Ramos (cell line): Measurements from ENCODE around the gene MINDY3.
"Not testable (repeated sequence)": the region's sequence is repeated elsewhere in the genome, so short reads cannot be mapped to it uniquely, and the experiment has no call there.

Source experiments
- in situ Hi-C: fragments of 300-500 bp; cut with MboI; formaldehyde crosslinking; loops from one replicate; pipeline ENCODE4 v1.14.3; 2022; ENCODE audit warnings: low sequenced_read_pairs; ENCODE audit not compliant: unreplicated experiment

MINDY3 gene

DNA sequence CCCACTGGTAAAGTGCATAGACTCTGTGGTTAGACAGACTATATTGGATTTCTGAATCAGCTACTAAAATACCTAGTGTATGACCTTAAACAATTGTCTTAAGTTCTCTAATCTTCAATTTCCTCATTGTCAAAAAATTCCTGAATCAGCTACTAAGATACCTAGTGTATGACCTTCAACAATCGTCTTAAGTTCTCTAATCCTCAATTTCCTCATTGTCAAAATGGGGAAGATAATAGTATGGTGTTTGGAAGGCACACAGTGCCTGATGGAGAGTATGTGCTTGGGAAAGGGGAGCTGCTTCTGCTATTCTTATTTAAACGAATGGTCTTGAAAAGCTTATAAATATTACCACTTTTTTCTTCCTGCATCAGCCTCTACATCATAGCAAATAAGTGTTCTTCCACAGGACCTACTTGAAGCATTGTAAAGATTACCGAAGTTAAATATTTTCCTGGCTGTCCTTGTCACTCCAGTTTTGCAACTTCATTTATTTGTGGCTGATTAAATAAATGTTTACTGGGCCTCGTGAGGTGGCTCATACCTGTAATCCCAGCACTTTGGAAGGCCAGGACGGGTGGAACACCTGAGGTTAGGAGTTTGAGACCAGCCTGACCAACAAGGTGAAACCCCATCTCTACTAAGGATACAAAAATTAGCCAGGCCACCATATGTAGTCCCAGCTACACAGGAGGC, 76.2 kb downstream of the MINDY3 start:
- in situ Hi-C loops = no loop called here

DNA sequence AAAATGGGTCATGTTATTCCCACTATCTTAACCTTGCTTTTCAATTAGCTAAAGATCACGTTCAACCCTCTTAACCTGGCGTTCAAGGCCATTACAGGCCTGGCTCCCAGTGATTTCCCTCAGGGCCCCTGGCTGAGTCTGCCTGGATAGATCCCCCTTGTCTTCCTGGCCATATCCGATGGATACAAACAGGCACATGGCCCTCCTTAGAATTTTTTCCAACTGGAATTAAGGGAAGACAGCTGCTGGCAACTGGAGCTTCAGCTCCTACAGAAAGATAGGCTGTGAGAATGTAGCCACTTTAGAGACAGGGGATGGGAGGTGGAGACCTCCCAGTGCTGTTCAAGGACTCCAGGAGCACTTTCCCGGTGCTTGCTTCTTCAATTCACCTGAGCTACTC, 77.5 kb downstream of the MINDY3 start:
- in situ Hi-C loops = no loop called here

DNA sequence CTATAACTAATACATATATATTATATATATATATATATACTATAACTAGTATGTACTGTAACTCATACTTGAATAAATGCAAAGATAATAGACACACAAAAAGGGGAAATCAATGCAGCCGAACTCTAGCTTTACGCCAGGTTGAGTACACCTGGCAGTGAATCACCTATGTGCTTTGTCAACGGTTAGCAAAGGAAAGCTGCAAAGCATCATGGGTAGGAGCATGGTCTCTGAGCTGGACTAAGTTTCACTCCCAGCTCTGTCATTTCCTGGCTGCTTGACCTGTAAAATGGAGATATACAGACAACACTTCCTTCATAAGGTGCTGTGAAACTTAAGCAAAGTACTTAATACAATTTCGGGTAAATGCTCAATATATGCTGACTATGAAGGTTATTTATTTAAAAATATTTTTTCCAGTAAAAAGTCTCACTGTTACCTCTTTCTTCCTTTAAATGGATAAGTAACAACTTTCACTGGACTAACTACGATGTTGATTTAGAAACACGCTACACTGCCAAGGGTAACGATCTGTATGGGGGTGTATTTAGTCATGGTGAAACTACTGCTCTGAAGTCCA, 78.8 kb downstream of the MINDY3 start:
- in situ Hi-C loops = no loop called here

DNA sequence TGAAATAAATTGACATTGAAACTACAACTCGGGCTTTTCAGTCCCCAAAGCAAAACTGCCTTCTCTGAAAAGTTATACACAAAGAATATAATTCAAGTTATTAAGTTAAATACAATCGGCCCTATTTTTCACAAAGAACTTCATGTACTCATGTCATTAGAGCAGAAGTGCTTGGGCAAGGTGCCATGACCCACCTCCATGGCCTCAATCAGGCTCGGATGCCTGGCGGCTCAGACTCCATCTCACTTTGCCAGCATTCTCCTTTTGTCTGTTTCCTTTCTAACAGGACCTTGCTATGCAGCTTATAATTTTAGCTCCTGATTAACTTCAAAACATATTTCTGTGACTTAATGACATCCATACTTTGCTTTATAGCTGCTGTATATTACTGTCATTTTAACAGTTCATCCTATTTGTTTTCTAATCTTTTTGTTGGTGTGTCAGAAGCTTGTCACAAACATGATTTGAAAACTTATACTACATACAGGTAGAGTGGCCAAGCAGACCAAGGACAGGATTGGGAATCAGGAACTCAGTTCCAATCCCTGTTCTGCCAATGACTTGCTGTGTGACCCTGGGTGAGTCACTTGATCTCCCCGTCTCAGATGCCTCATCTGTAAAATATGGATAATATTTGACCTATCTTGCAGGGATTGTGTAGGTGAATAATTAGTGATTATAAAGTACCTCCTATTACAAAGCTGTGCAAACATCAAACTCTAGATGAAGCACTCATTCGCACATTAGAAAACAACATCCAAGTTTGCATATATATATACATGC, 79.8 kb downstream of the MINDY3 start:
- in situ Hi-C loops = no loop called here

DNA sequence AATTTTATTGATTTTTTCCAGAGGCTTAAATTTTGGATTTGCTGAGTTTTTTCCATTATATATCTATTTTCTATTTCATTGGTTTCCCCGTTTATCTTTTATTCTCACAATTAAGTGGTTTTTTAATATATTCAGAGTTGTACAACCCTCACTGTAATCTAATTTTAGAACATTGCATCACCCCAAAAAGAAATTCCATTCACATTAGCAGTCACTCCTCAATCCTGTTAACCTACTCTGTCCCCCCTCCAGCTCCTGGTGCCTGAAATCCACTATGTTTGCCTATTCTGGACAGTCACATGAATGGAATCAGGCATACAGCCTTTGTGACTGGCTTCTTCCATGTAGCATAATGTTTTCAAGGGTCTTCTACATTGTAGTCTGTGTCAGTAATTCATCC, 84.8 kb downstream of the MINDY3 start:
- in situ Hi-C loops = no loop called here

DNA sequence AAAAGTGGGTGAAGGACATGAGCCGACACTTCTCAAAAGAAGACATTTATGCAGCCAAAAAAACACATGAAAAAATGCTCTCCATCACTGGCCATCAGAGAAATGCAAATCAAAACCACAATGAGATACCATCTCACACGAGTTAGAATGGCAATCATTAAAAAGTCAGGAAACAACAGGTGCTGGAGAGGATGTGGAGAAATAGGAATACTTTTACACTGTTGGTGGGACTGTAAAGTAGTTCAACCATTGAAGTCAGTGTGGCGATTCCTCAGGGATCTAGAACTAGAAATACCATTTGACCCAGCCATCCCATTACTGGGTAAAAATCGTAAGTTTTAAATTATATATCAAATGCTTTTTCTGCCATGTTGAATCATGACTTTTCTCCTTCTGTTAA, 85.8 kb downstream of the MINDY3 start:
- in situ Hi-C loops = not testable (repeated sequence)

DNA sequence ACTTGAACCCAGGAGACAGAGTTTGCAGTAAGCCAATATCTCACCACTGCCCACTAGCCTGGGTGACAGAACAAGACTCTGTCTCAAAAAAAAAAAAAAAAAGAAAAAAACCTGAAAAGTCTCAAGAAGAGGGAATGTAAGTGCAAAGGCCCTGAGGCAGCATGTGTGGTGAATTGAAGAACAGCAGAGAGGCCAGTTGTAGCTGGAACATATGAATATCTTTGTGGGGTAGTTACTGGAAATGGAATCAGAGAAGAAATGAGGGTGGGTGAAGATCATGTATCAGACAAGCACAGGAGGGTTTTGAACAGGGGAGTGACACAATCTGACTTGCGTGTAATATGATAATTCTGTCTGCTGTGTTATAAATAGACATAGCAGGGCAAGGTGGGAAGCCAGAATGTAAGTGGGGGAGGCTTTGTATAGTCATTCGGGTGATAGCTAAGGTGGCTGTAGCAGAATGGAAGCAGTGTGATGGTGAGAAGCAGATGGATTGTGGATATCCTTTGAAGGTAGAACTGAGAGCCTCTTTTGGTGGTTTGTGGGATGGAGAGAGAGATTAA, 95.3 kb downstream of the MINDY3 start:
- in situ Hi-C loops = no loop called here

DNA sequence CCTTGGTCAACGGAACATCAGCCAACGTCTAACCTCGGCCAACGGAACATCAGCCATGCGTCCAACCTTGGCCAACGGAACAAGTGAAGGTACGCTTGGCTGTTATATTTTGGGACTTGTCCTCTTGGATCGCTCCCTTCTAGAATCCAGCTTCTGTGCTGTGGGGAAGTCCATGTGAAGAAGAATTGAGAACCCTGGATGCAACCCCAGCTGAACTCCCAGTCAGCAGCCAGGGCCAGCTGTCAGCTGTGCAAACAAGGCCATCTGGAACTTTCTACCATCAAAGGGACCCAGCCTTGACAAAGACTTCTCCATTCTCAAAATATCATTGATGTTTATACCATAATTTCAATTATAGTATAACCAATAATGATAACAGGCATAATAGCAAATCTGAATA, 97.3 kb downstream of the MINDY3 start:
- in situ Hi-C loops = no loop called here

DNA sequence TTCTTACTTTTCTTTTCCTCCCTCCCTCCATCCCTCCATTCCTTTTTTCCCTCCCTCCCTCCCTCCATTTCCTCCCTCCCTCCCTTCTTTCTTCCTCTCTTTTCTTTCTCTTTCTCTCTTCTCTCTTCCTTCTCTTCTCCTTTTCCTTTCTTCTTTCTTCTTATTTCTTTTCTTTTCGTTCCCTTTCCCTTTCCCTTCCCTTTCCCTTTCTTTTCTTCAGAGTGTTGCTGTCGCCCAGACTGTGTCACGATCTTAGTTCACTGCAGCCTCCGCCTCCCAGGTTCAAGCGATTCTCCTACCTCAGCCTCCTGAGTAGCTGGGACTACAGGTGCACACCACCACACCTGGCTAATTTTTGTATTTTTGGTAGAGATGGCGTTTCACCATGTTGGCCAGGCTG, 98.1 kb downstream of the MINDY3 start:
- in situ Hi-C loops = not testable (repeated sequence)

DNA sequence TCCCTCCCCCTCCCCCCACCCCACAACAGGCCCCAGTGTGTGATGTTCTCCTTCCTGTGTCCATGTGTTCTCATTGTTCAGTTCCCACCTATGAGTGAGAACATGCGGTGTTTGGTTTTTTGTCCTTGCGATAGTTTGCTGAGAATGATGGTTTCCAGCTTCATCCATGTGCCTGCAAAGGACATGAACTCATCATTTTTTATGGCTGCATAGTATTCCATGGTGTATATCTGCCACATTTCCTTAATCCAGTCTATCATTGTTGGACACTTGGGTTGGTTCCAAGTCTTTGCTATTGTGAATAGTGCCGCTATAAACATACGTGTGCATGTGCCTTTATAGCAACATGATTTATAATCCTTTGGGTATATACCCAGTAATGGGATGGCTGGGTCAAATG, 99.1 kb downstream of the MINDY3 start:
- in situ Hi-C loops = not testable (repeated sequence)

DNA sequence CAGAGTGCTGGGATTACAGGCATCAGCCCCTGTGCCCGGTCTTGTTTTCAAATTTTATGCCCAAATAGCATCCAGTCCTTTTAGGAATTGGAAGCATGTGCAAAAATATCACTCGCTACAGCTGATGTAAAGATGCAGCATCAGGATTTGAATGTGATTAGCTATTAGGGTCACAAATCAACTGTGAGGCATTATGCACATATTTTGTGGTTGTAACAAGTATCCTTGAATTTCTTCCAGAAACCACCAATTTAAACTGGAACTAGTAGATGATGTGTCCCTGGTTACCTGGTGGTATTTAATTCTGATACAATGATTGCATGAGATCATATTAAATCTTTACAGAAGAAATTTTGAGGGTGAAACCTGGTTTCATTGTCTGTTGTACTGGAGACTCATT, 99.6 kb downstream of the MINDY3 start:
- in situ Hi-C loops = no loop called here

DNA sequence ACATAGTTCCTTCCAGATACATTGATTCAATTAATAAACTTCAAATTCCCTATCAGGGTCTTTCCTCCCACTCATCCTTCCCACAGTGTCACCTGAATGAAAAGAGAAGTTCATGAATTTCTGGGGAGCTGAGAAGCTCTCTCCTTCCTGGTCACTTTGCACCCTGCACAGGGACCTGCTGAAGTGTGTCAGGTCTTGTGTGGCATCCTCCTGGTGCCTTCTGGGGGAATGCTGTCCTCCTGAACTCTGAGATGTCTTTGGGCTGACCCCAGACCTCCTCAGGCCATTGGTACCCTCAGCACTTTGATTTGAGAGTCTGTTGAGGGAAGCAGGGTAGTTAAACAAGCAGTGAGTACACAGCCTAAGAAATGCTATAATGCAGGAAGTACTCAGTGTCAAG, 101.0 kb downstream of the MINDY3 start:
- in situ Hi-C loops = no loop called here

DNA sequence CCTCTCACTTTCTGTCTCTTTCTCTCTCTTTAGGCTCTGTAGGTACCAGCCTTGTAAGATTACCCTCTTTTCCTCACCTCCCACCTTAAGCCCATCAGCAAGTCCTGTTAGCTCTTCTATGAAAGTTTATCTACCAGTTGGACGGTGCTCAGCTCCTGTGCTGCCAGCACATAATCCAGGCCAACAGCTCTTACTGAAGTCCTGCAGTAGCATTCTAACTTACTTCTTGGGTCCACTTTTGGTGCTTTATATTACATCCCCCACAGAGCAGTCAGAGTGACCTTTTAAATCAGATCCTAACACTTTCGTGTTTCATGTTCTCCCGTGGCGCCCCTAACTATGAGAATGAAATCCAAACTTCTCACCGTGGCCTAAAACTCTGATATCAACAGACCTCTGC, 101.7 kb downstream of the MINDY3 start:
- in situ Hi-C loops = no loop called here

DNA sequence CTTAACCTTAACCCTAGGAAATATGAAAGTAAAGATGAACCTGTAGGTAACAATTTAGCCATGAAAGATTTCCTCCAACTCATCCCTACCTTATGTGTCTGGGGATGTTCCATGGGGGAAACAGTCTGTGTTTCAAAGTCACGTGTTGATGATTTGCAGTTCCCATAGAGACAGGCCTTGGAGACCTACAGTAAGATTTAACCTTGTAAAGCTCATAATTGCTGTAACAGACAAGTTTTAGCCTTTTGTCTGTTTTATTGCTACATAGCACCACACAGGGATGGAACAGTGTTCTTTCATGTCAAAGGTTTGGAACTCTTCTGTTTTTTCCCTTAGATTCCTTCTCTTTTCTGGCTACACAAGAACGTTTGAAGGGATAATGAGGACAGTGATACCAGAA, 105.4 kb downstream of the MINDY3 start:
- in situ Hi-C loops = no loop called here

DNA sequence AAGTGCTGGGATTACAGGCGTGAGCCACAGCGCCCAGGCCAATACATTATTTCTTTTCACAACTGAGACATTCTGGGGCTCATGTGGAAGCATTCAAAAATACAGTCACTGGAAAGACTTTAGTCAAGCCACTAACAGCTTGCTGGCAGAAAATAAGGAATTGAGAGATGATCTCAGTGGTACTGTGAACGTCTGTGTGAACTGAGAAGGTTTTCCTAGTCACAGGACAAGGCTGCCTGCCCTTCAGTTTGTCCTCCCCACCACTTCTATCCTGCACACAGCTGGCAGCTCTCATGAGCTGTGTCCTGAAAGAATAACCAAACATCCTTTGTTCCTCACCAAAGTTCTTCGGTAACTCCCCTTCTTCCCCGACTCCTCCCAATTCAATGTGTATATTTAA, 109.3 kb downstream of the MINDY3 start:
- in situ Hi-C loops = no loop called here

DNA sequence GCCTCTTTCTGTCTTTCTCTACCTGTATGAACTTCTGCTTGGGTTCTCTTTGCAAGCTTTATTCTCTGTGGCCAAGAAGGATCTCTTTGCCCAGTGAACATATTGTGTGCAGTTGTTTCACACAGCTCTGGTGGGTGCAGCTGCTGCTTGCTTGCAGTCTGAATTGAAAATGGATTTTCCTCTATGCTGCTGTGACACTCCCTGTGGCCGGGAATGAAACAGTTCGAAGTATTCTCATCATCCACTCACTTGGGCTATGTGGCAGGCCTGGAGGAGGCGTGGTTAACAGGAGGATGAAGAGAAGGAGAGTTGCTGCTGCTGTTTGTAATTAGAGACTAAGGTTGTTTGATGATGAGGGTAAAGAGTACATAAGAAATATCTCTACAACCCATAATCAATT, 112.2 kb downstream of the MINDY3 start:
- in situ Hi-C loops = no loop called here

DNA sequence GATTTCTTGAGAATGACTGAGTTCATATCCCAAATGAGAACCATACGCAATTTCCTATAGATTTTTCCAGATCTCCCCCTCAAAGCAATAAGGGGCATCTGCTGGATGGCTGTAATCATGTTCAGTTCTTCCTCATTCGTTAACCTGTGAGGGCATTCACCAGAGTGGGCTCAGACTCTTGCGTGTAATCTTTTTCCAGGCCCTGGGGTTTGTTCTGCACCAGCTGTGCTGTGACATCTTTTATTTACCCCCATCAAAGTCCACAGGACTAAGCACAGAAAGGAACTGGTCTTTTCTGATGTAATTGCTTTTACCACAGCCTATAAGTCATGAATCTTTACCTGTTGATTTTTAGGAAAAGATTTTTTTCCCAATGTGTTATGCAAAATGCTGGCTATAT, 112.7 kb downstream of the MINDY3 start:
- in situ Hi-C loops = no loop called here

DNA sequence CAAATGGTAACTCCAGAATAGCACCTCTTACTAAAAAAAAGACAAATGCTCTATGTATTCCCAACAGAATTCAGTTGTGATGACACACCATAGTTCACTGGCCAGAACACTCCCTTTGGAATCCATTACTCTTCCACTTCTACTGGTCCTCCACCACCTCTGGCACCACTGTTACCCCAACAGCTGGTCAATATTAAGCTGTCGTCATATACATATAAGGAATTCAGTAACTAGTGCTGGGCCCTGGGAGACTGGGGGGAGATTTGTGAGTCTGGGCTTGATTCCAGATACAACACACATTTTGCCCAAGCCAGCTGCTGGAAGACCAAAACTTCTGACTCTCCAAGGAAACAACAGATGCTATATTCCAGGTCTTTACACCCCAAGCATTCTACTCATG, 114.6 kb downstream of the MINDY3 start:
- in situ Hi-C loops = no loop called here

DNA sequence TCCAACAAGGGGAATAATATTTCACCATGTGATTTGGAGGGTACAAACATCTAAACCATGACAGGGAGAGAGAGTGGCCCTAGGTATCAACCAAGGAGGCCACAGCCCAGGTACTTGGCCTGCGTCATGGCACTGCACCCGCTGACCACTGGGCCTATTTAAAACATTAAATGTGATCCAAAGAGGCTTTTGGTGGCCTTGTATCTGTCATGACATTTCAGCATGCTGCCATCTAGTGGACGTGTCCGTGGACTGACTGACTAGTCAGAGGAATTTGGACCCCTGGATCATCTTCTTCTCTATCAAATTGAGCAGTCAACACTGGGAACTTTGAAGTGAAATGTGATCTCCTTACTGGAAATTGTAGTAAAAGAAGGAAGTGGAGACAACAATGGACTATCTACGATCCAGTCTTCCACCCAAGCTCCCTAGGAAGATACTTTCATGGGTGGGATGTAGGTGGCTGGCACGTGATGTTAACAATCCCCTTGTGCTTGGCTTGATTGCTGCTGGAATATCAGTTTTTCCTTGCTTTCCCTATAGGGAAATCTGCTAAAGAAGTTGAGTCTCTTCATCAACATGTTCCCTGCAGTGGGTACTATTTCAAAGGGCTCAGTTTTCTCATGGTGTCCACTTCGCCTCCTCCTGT, 116.0 kb downstream of the MINDY3 start:
- in situ Hi-C loops = no loop called here

DNA sequence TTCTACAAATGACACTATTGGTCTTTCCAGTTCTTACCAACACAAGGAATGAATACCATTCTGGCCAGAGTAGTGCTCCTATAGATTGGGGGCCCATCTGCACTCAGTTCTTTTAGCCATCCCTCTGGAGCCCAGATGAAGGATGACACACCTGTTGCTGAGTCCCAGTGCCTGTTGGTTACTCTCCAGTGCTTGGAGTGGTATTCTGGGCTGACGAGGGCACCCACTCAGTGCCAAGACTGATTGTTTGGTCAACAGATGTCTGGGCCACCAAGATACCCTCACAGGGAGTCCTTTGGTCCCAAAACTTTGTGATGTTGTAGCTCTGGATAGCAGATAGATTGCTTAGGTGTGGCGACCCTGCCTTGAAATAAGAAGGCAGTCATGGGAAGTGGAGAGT, 116.9 kb downstream of the MINDY3 start:
- in situ Hi-C loops = no loop called here

DNA sequence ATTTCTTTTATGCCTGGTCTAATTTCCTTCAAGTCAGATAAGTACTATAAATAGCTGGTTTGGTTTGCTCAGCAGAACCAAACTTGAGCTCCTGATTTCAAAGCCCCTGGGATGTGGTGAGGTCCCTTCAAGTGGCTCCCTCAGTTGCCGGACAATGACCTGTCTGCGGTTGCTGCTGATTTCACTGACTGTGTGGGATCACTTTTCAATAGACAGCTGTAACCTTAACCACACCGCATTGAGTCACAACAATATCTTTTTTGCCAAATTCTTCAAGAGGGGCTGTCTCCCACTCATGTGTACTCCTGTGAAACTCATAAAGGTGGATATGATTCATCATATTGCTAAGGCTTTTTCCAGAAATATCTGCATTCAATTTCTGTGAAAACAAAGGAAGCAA, 117.5 kb downstream of the MINDY3 start:
- in situ Hi-C loops = no loop called here
